ENCODE measurements around the gene LILRA5.

GRCh38 chr19:54325631-54326030 is 12.7 kb upstream of the LILRA5 start:
- TF ChIP-seq CTCF (IDR thresholded peaks at IDR 0.05) (no peak), GABPA (IDR thresholded peaks at IDR 0.05; ENCODE audit: low read depth) (no peak), TAF1 (IDR thresholded peaks at IDR 0.05; ENCODE audit: borderline replicate concordance, low read depth, low read length) (no peak), POLR2AphosphoS5 (IDR thresholded peaks at IDR 0.05; ENCODE audit: low read depth, low read length) (no peak), RAD21 (IDR thresholded peaks at IDR 0.05; ENCODE audit: low read length) (no peak), RCOR1 (IDR thresholded peaks at IDR 0.05; ENCODE audit: low read length) (no peak), TEAD4 (IDR thresholded peaks at IDR 0.05; ENCODE audit: borderline replicate concordance, insufficient read depth) (no peak), SIN3A (IDR thresholded peaks at IDR 0.05; ENCODE audit: borderline replicate concordance, low read depth, low read length) (no peak), USF1 (IDR thresholded peaks at IDR 0.05; ENCODE audit: borderline replicate concordance, low read depth) (no peak)

All from SK-N-SH (cell line).